Measurements from ENCODE around the gene NAT8. TPM values are rescaled to one million over a fixed set of nuclear protein-coding genes. Genes with fewer than 3 reads are reported as not detected.
"Not testable (repeated sequence)": the region's sequence is repeated elsewhere in the genome, so short reads cannot be mapped to it uniquely, and the experiment has no call there.

The NAT8 gene
- total RNA-seq, 1 experiment from 2014 or later = not detected

DNA sequence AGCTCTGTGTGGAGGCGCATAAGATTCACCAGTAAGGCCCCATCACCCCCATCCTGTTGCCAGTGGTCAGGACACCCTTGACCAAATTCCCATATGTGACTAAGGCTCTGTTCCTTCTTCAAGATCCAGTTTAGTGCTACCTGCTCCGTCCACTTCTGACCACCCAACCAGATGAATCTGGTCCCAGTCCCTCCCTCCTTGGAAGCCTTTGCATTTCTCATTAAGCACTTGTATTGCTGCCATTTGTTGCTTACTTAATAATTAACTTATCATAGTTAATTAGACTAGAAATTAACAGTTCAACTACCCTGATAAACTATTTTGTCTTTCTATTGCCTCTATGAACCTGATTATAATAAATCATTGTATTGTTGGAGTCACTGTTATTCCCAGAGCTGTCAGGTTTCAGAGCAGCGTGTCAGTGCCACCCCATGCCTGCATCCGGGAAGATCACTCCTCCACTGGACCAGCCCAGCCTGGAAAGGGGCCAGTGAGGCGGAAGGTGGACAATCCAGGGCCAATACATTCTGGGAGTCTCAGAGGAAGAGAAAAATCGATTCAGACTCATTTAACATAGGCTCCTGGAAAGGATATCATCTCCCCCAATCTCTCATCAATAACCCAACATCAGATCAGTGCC lies 9.5 kb upstream of the NAT8 start:
- in situ Hi-C loops (cut with HindIII; ENCODE audit: low pct_unique_long_range_greater_than_20kb, low sequenced_read_pairs) = no loop called here
- Histone ChIP-seq H3K27ac (ENCODE audit: low read length) (no peak overlapping the region), H3K4me3 (ENCODE audit: low read depth in 2 of 2, low read length in 2 of 2) (no peak overlapping the region), H3K9me3 (ENCODE audit: control insufficient read depth, insufficient read depth, low read depth, low read length) (no peaks in the 10 kb centered on the region), H3K36me3 (ENCODE audit: control insufficient read depth, insufficient read depth, low read length) (no peaks in the 10 kb centered on the region), H3K27me3 (ENCODE audit: control insufficient read depth, insufficient read depth, low read length) (peaks cover 2% of the 10 kb centered on the region; the same call in 1 of the 2 replicates), H3K4me1 (ENCODE audit: control insufficient read depth, insufficient read depth, low read length) (no peaks in the 10 kb centered on the region)
- intact Hi-C loops (cut with micrococcal nuclease; ENCODE audit: unreplicated experiment) = no loop called here
- TF ChIP-seq, protein P1, sequence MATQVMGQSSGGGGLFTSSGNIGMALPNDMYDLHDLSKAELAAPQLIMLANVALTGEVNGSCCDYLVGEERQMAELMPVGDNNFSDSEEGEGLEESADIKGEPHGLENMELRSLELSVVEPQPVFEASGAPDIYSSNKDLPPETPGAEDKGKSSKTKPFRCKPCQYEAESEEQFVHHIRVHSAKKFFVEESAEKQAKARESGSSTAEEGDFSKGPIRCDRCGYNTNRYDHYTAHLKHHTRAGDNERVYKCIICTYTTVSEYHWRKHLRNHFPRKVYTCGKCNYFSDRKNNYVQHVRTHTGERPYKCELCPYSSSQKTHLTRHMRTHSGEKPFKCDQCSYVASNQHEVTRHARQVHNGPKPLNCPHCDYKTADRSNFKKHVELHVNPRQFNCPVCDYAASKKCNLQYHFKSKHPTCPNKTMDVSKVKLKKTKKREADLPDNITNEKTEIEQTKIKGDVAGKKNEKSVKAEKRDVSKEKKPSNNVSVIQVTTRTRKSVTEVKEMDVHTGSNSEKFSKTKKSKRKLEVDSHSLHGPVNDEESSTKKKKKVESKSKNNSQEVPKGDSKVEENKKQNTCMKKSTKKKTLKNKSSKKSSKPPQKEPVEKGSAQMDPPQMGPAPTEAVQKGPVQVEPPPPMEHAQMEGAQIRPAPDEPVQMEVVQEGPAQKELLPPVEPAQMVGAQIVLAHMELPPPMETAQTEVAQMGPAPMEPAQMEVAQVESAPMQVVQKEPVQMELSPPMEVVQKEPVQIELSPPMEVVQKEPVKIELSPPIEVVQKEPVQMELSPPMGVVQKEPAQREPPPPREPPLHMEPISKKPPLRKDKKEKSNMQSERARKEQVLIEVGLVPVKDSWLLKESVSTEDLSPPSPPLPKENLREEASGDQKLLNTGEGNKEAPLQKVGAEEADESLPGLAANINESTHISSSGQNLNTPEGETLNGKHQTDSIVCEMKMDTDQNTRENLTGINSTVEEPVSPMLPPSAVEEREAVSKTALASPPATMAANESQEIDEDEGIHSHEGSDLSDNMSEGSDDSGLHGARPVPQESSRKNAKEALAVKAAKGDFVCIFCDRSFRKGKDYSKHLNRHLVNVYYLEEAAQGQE (IDR thresholded peaks at IDR 0.05; ENCODE audit: insufficient read depth in 1 of 2, low read depth in 2 of 2, low read length in 1 of 2) = no peak
- TF ChIP-seq, protein P2, sequence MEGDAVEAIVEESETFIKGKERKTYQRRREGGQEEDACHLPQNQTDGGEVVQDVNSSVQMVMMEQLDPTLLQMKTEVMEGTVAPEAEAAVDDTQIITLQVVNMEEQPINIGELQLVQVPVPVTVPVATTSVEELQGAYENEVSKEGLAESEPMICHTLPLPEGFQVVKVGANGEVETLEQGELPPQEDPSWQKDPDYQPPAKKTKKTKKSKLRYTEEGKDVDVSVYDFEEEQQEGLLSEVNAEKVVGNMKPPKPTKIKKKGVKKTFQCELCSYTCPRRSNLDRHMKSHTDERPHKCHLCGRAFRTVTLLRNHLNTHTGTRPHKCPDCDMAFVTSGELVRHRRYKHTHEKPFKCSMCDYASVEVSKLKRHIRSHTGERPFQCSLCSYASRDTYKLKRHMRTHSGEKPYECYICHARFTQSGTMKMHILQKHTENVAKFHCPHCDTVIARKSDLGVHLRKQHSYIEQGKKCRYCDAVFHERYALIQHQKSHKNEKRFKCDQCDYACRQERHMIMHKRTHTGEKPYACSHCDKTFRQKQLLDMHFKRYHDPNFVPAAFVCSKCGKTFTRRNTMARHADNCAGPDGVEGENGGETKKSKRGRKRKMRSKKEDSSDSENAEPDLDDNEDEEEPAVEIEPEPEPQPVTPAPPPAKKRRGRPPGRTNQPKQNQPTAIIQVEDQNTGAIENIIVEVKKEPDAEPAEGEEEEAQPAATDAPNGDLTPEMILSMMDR (IDR thresholded peaks at IDR 0.05) = no peak
- no peak for TF ChIP-seq POLR2AphosphoS5 (IDR thresholded peaks at IDR 0.05; ENCODE audit: low read depth, low read length)
- no peak for TF ChIP-seq SIN3A (IDR thresholded peaks at IDR 0.05; ENCODE audit: borderline replicate concordance, insufficient read depth, low read depth, low read length)
- TF ChIP-seq TCF7L2 (IDR thresholded peaks at IDR 0.05; ENCODE audit: low read depth, low read length) = no peak
- POLR2A ChIA-PET = no interaction called here
- ATAC-seq (no peak), DNase-seq (ENCODE audit: low read depth, low spot score) (no peak)
- no TSS peak for BruUV-seq (replicated peaks)
- CTCF ChIA-PET = no interaction called here

DNA sequence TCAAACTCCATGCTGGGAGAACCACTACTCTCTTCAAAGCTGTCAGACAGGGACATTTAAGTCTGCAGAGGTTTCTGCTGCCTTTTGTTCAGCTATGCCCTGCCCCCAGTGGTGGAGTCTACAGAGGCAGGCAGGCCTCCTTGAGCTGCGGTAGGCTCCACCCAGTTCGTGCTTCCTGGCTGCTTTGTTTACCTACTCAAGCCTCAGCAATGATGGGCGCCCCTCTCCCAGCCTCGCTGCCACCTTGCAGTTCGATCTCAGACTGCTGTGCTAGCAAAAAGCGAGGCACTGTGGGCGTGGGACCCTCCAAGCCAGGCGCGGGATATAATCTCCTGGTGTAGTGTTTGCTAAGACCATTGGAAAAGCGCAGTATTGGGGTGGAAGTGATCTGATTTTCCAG lies 5.5 kb upstream of the NAT8 start:
- intact Hi-C loops (cut with micrococcal nuclease; ENCODE audit: unreplicated experiment); H3K27ac ChIP-seq (ENCODE audit: low read length); H3K9me3 ChIP-seq (ENCODE audit: control insufficient read depth, insufficient read depth, low read depth, low read length); ATAC-seq; CTCF ChIA-PET; H3K4me3 ChIP-seq (ENCODE audit: low read depth in 2 of 2, low read length in 2 of 2); BruUV-seq (replicated peaks); in situ Hi-C loops (cut with HindIII; ENCODE audit: low pct_unique_long_range_greater_than_20kb, low sequenced_read_pairs); H3K36me3 ChIP-seq (ENCODE audit: control insufficient read depth, insufficient read depth, low read length); DNase-seq (ENCODE audit: low read depth, low spot score); H3K27me3 ChIP-seq (ENCODE audit: control insufficient read depth, insufficient read depth, low read length); H3K4me1 ChIP-seq (ENCODE audit: control insufficient read depth, insufficient read depth, low read length); POLR2A ChIA-PET: not testable (repeated sequence)

DNA sequence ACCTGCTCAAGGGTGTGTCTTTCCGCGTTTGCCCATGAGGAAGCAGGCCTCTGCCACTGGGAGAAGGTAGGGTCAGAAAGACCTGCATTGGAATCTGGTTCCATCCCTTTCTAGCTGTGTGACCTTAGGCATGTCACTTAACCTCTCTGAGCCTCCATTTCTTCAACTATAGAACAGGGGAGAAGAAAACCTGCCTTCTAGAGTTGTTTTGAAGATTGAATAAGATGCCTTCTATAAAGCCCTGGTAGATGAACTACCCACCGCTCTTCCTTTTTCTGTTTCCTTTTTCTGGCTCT lies 507 bp downstream of the NAT8 start:
- ChIA-PET CTCF (no interaction called here), POLR2A (no interaction called here)
- TF ChIP-seq SIN3A (IDR thresholded peaks at IDR 0.05; ENCODE audit: borderline replicate concordance, insufficient read depth, low read depth, low read length) (no peak), POLR2AphosphoS5 (IDR thresholded peaks at IDR 0.05; ENCODE audit: low read depth, low read length) (no peak)
- DNase-seq (ENCODE audit: low read depth, low spot score) (no peak), ATAC-seq (no peak)
- H3K9me3 ChIP-seq (ENCODE audit: control insufficient read depth, insufficient read depth, low read depth, low read length) = no peaks in the 10 kb centered on the region
- H3K4me1 ChIP-seq (ENCODE audit: control insufficient read depth, insufficient read depth, low read length) = no peaks in the 10 kb centered on the region
- in situ Hi-C loops (cut with HindIII; ENCODE audit: low pct_unique_long_range_greater_than_20kb, low sequenced_read_pairs) = no loop called here
- intact Hi-C loops (cut with micrococcal nuclease; ENCODE audit: unreplicated experiment) = no loop called here
- no TSS peak for BruUV-seq (replicated peaks)
- H3K27me3 ChIP-seq (ENCODE audit: control insufficient read depth, insufficient read depth, low read length) = no peaks in the 10 kb centered on the region
- H3K27ac ChIP-seq (ENCODE audit: low read length) = no peak overlapping the region
- no peak overlapping the region for H3K4me3 ChIP-seq (ENCODE audit: low read depth in 2 of 2, low read length in 2 of 2)
- no peaks in the 10 kb centered on the region for H3K36me3 ChIP-seq (ENCODE audit: control insufficient read depth, insufficient read depth, low read length)
